H9 (cell line): ENCODE results near the gene NCLN. TPM values are rescaled to one million over a fixed set of nuclear protein-coding genes. Genes with fewer than 3 reads are reported as not detected.

ENCODE experiments used
- DNase-seq: peaks from one replicate; pipeline ENCODE4 v3.0.0-alpha.2; 2017
- H2AFZ ChIP-seq: one replicate; pipeline ENCODE4 v1.6.1; 2013; ENCODE audit warnings: mild to moderate bottlenecking, low read length, control low read depth, moderate library complexity
- H2AK5ac ChIP-seq: 2 replicates; pipeline ENCODE4 v1.6.1; 2013; ENCODE audit warnings: low read length, control low read depth, mixed read lengths; ENCODE audit not compliant: insufficient read length
- H2BK120ac ChIP-seq: one replicate; pipeline ENCODE4 v1.6.1; 2013; ENCODE audit warnings: low read depth, mild to moderate bottlenecking, low read length, control low read depth, inconsistent platforms; ENCODE audit not compliant: poor library complexity, severe bottlenecking
- H2BK12ac ChIP-seq: 2 replicates; pipeline ENCODE4 v1.6.1; 2013; ENCODE audit warnings: low read length, control low read depth, mixed read lengths, low read depth; ENCODE audit not compliant: insufficient read length
- H2BK15ac ChIP-seq: 2 replicates; pipeline ENCODE4 v1.6.1; 2013; ENCODE audit warnings: low read depth, low read length, control low read depth
- H2BK20ac ChIP-seq: one replicate; pipeline ENCODE4 v1.6.1; 2013; ENCODE audit warnings: low read depth, mild to moderate bottlenecking, low read length, control low read depth, inconsistent platforms; ENCODE audit not compliant: poor library complexity, severe bottlenecking
- H2BK5ac ChIP-seq: 2 replicates; pipeline ENCODE4 v1.6.1; 2013; ENCODE audit warnings: low read length, control low read depth, mixed read lengths; ENCODE audit not compliant: insufficient read length
- H3K14ac ChIP-seq: 2 replicates; pipeline ENCODE4 v1.6.1; 2013; ENCODE audit warnings: low read length, control low read depth; ENCODE audit not compliant: insufficient read depth
- H3K18ac ChIP-seq: 2 replicates; pipeline ENCODE4 v1.6.1; 2013; ENCODE audit warnings: low read depth, mild to moderate bottlenecking, mixed read lengths, low read length, control low read depth; ENCODE audit not compliant: insufficient read length
- H3K23ac ChIP-seq: 2 replicates; pipeline ENCODE4 v1.6.1; 2013; ENCODE audit warnings: low read length, control low read depth, mixed read lengths, low read depth; ENCODE audit not compliant: insufficient read length
- H3K23me2 ChIP-seq: 2 replicates; pipeline ENCODE4 v1.6.1; 2013; ENCODE audit warnings: low read depth, mild to moderate bottlenecking, mixed read lengths, low read length, control low read depth; ENCODE audit not compliant: insufficient read length, poor library complexity, severe bottlenecking
- H3K27ac ChIP-seq: 2 replicates; pipeline ENCODE4 v1.5.1; 2013; ENCODE audit warnings: low read length, control low read depth, mixed read lengths, low read depth; ENCODE audit not compliant: insufficient read length
- H3K27me3 ChIP-seq: 2 replicates; pipeline ENCODE4 v1.6.1; 2013; ENCODE audit warnings: low read length, control low read depth, inconsistent platforms; ENCODE audit not compliant: insufficient read depth
- H3K4ac ChIP-seq: 2 replicates; pipeline ENCODE4 v1.6.1; 2013; ENCODE audit warnings: low read depth, mild to moderate bottlenecking, control low read depth, inconsistent platforms, low read length, moderate library complexity
- H3K4me1 ChIP-seq: 2 replicates; pipeline ENCODE4 v1.6.1; 2013; ENCODE audit warnings: low read length, control low read depth, inconsistent platforms; ENCODE audit not compliant: insufficient read depth
- H3K4me2 ChIP-seq: 2 replicates; pipeline ENCODE4 v1.6.1; 2013; ENCODE audit warnings: low read length, control low read depth, mixed read lengths; ENCODE audit not compliant: insufficient read length, insufficient read depth
- H3K56ac ChIP-seq: 2 replicates; pipeline ENCODE4 v1.6.1; 2013; ENCODE audit warnings: low read depth, mild to moderate bottlenecking, mixed read lengths, low read length, control low read depth; ENCODE audit not compliant: insufficient read length
- H3K79me1 ChIP-seq: 2 replicates; pipeline ENCODE4 v1.6.1; 2013; ENCODE audit warnings: low read depth, mild to moderate bottlenecking, moderate library complexity, low read length, control low read depth, inconsistent platforms; ENCODE audit not compliant: insufficient read depth, poor library complexity, severe bottlenecking
- H3K79me2 ChIP-seq: 2 replicates; pipeline ENCODE4 v1.6.1; 2013; ENCODE audit warnings: low read length, control low read depth, inconsistent platforms; ENCODE audit not compliant: insufficient read depth
- H3K9ac ChIP-seq: 2 replicates; pipeline ENCODE4 v1.6.1; 2013; ENCODE audit warnings: low read length, control low read depth, mixed read lengths; ENCODE audit not compliant: insufficient read length; ENCODE audit errors: extremely low read depth
- H3K9me3 ChIP-seq: one replicate; pipeline ENCODE4 v1.6.1; 2013; ENCODE audit warnings: low read depth, low read length, inconsistent platforms; ENCODE audit not compliant: control insufficient read depth
- H3T11ph ChIP-seq: one replicate; pipeline ENCODE4 v1.6.1; 2013; ENCODE audit warnings: mild to moderate bottlenecking, low read length, control low read depth, inconsistent platforms
- H4K20me1 ChIP-seq: one replicate; pipeline ENCODE4 v1.6.1; 2013; ENCODE audit not compliant: control insufficient read depth, insufficient read length, insufficient read depth
- H4K5ac ChIP-seq: 2 replicates; pipeline ENCODE4 v1.6.1; 2013; ENCODE audit warnings: low read depth, mild to moderate bottlenecking, mixed read lengths, low read length, control low read depth; ENCODE audit not compliant: insufficient read length
- H4K8ac ChIP-seq: replicated peaks from 2 replicates; pipeline ENCODE4 v1.6.1; 2013; ENCODE audit warnings: low read length, control low read depth, mixed read lengths, low read depth; ENCODE audit not compliant: insufficient read length
- H4K91ac ChIP-seq: 2 replicates; pipeline ENCODE4 v1.6.1; 2013; ENCODE audit warnings: low read depth, mild to moderate bottlenecking, moderate library complexity, mixed read lengths, low read length, control low read depth; ENCODE audit not compliant: insufficient read length
- H3K27ac Mint-ChIP-seq, 3 experiments: 2 replicates in 2 of 3; 3 replicates in 1 of 3; pipeline ENCODE4 v1.8.0; 2020 to 2021; ENCODE audit warnings: mixed read lengths in 3 of 3, mild to moderate bottlenecking in 1 of 3, moderate library complexity in 1 of 3
- H3K27me3 Mint-ChIP-seq: 2 replicates; pipeline ENCODE4 v1.8.0; 2021; ENCODE audit warnings: low read depth, mild to moderate bottlenecking, moderate library complexity, mixed read lengths
- H3K36me3 Mint-ChIP-seq, 3 experiments: 2 replicates in 2 of 3; 3 replicates in 1 of 3; pipeline ENCODE4 v1.8.0; 2020 to 2021; ENCODE audit warnings: low read depth in 3 of 3, mixed read lengths in 3 of 3; ENCODE audit not compliant: insufficient read depth in 1 of 3
- H3K4me1 Mint-ChIP-seq, 2 experiments: 2 replicates each; pipeline ENCODE4 v1.8.0; 2020; ENCODE audit warnings: mixed read lengths in 2 of 2
- H3K4me3 Mint-ChIP-seq, 2 experiments: 2 replicates in 1 of 2; 3 replicates in 1 of 2; pipeline ENCODE4 v1.8.0; 2020 to 2021; ENCODE audit warnings: mild to moderate bottlenecking in 2 of 2, mixed read lengths in 2 of 2, moderate library complexity in 1 of 2
- H3K9me3 Mint-ChIP-seq, 2 experiments: 2 replicates in 1 of 2; 3 replicates in 1 of 2; pipeline ENCODE4 v1.8.0; 2020; ENCODE audit warnings: mild to moderate bottlenecking in 2 of 2, mixed read lengths in 2 of 2, moderate library complexity in 1 of 2
- CTCF ChIP-seq: fragments of 200-600 bp; sonication (generic); conservative IDR thresholded peaks from 3 replicates; pipeline ENCODE4 v1.8.0; 2021; ENCODE audit warnings: antibody characterized with exemption, mild to moderate bottlenecking
- WGBS: extraction: QIAGEN DNeasy Blood & Tissue Kit; methylation state at CpG from one replicate; pipeline ENCODE4 v1.1.7; 2013; ENCODE audit warnings: missing lambda C conversion rate, low lambda C conversion rate, mixed read lengths; ENCODE audit not compliant: insufficient read length; ENCODE audit errors: extremely low coverage; 5-methylcytosine and 5-hydroxymethylcytosine counted together
- total RNA-seq: library from RNA; stranded (reverse); gene quantifications from 2 replicates; pipeline ENCODE4 v1.2.1, GENCODE V29; 2021

The NCLN gene
- total RNA-seq, 1 experiment from 2014 or later = 94.8 TPM

- H3K4me2 ChIP-seq = no peak overlapping the region
- no peaks in the 10 kb centered on the region for H4K20me1 ChIP-seq
- no peak overlapping the region for H3K4ac ChIP-seq
- no peak overlapping the region for H3K27ac ChIP-seq
- H4K5ac ChIP-seq = no peak overlapping the region
- H3K23me2 ChIP-seq = no peaks in the 10 kb centered on the region
- H3K18ac ChIP-seq = no peak overlapping the region
- no peak overlapping the region for H2BK20ac ChIP-seq
- no peak overlapping the region for H2BK12ac ChIP-seq
- peaks cover 9% of the 10 kb centered on the region; the same call in 1 of the 2 replicates for H3K79me2 ChIP-seq
- H3K9ac ChIP-seq = no peak overlapping the region
- no peaks in the 10 kb centered on the region for H3K9me3 ChIP-seq
- no peak overlapping the region for H3K14ac ChIP-seq
- H3K4me3 Mint-ChIP-seq = no peak overlapping the region
- H4K91ac ChIP-seq = no peak overlapping the region
- H3K27ac Mint-ChIP-seq = no peak overlapping the region
- TF ChIP-seq CTCF = no peak
- no peak for DNase-seq
- no peak overlapping the region for H2AFZ ChIP-seq
- H2BK15ac ChIP-seq = no peak overlapping the region
- H2BK120ac ChIP-seq = no peak overlapping the region
- H2BK5ac ChIP-seq = no peak overlapping the region
- peaks cover 18% of the 10 kb centered on the region for H3K79me1 ChIP-seq
- no peak overlapping the region for H4K8ac ChIP-seq
- H3K4me1 Mint-ChIP-seq = peaks cover 4 to 11% of the 10 kb centered on the region in 2 experiments; a peak in 3 of 4 replicates
- no peak overlapping the region for H2AK5ac ChIP-seq
- no CpG with 5 or more reads among the region's 14 CpGs for WGBS
- H3K27me3 Mint-ChIP-seq = no peaks in the 10 kb centered on the region
- peaks cover 10 to 31% (median 28%) of the 10 kb centered on the region in 3 experiments for H3K36me3 Mint-ChIP-seq
- no peak overlapping the region for H3K56ac ChIP-seq
- H3K27me3 ChIP-seq = no peaks in the 10 kb centered on the region
- H3K9me3 Mint-ChIP-seq = no peaks in the 10 kb centered on the region
- H3K4me1 ChIP-seq = no peaks in the 10 kb centered on the region
- no peak overlapping the region for H3K23ac ChIP-seq
- H3T11ph ChIP-seq = no peak overlapping the region
These were observed 7.0 kb downstream of the NCLN start for GRCh38 chr19:3192684-3193083.
